Activated CD8-positive, alpha-beta T cell treated with anti-CD3 and anti-CD28 coated beads, Interleukin-2, amount 10 ng/mL, durations not matched to agents 7 days and 5 days (primary cell): ENCODE measurements around the gene CHRNB1. TPM values are rescaled to one million over a fixed set of nuclear protein-coding genes. Genes with fewer than 3 reads are reported as not detected.

Experiments used
- ATAC-seq: fragments of 150-1000 bp; cut with Tn5 transposase; one replicate; pipeline ENCODE4 v1.10.0; 2021; ENCODE audit warnings: moderate library complexity
- CTCF ChIA-PET: fragments of 350-600 bp; sonication (Branson Sonifier 250); formaldehyde crosslinking; loops from one replicate; lab custom pipeline; 2021; ENCODE audit warnings: antibody characterized with exemption; lab: Charles Lee
- POLR2A ChIA-PET: fragments of 350-600 bp; sonication (Branson Sonifier 250); formaldehyde crosslinking; loops from one replicate; lab custom pipeline; 2021; ENCODE audit warnings: antibody characterized with exemption; lab: Charles Lee
- DNase-seq: peaks from one replicate; pipeline ENCODE4 v3.0.0-alpha.2; 2020
- H3K27ac Mint-ChIP-seq: one replicate; pipeline ENCODE4 v1.8.0; 2021; ENCODE audit warnings: mild to moderate bottlenecking, mixed read lengths
- H3K27me3 Mint-ChIP-seq: one replicate; pipeline ENCODE4 v1.8.0; 2021; ENCODE audit warnings: low read depth, mixed read lengths
- H3K36me3 Mint-ChIP-seq: one replicate; pipeline ENCODE4 v1.8.0; 2021; ENCODE audit warnings: low read depth, mixed read lengths
- H3K4me1 Mint-ChIP-seq: one replicate; pipeline ENCODE4 v1.8.0; 2021; ENCODE audit warnings: low read depth, mixed read lengths
- H3K4me3 Mint-ChIP-seq: one replicate; pipeline ENCODE4 v1.8.0; 2021; ENCODE audit warnings: mild to moderate bottlenecking, mixed read lengths
- H3K9me3 Mint-ChIP-seq: one replicate; pipeline ENCODE4 v1.8.0; 2022; ENCODE audit warnings: mixed read lengths; ENCODE audit not compliant: insufficient read depth
- total RNA-seq, 2 experiments: library from RNA; stranded (reverse); gene quantifications; one replicate each; pipeline ENCODE4 v1.2.3, GENCODE V29; 2021

The CHRNB1 gene
- total RNA-seq, 2 experiments from 2014 or later: 14.1 to 15.7 TPM

- Mint-ChIP-seq H3K36me3 (peaks cover 2% of the 10 kb centered on the region), H3K4me1 (peaks cover 17% of the 10 kb centered on the region), H3K4me3 (no peak overlapping the region), H3K27me3 (peaks cover 9% of the 10 kb centered on the region), H3K9me3 (no peaks in the 10 kb centered on the region), H3K27ac (no peak overlapping the region)
- ChIA-PET CTCF (interaction anchor here (0.6 to 2.8 kb wide), 3 partner anchors 29 to 78 kb away, joined by 3 to 14 read pairs (median 5); partner anchors contain the start of genes NEURL4, TMEM102 and TMEM95), POLR2A (interaction anchor here (0.9 kb wide), 1 partner anchor 29 kb away, joined by 4 read pairs; no protein-coding TSS in a partner anchor)
- DNase-seq: no peak
- no peak for ATAC-seq
Measured at GRCh38 chr17:7407082-7407481, 37.8 kb upstream of the CHRNB1 start.

- POLR2A ChIA-PET: interaction anchor here (0.9 kb wide), 1 partner anchor 28 kb away, joined by 4 read pairs; no protein-coding TSS in a partner anchor
- Mint-ChIP-seq H3K4me1 (peaks cover 16% of the 10 kb centered on the region), H3K4me3 (peak within 1 kb of the TSS; percentile 34), H3K27ac (no peak within 1 kb of the TSS), H3K9me3 (no peaks in the 10 kb centered on the region), H3K27me3 (peaks cover 9% of the 10 kb centered on the region), H3K36me3 (peaks cover 2% of the 10 kb centered on the region)
- CTCF ChIA-PET: interaction anchor here (0.6 to 2.8 kb wide), 3 partner anchors 10 to 53 kb away, joined by 3 to 14 read pairs (median 5); partner anchors contain the start of genes TMEM102 and TMEM95
- DNase-seq (no peak), ATAC-seq (no peak)
Measured at GRCh38 chr17:7407485-7408251, 37.2 kb upstream of the CHRNB1 start, which contains the start of gene NLGN2. Gene NLGN2 (plus strand): TSS chr17:7407845. CDS start chr17:7408256, 411 bp downstream.

DNA sequence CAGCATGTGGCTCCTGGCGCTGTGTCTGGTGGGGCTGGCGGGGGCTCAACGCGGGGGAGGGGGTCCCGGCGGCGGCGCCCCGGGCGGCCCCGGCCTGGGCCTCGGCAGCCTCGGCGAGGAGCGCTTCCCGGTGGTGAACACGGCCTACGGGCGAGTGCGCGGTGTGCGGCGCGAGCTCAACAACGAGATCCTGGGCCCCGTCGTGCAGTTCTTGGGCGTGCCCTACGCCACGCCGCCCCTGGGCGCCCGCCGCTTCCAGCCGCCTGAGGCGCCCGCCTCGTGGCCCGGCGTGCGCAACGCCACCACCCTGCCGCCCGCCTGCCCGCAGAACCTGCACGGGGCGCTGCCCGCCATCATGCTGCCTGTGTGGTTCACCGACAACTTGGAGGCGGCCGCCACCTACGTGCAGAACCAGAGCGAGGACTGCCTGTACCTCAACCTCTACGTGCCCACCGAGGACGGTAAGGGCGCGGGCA, 36.6 kb upstream of the CHRNB1 start:
- no peaks in the 10 kb centered on the region for H3K9me3 Mint-ChIP-seq
- ChIA-PET POLR2A (no interaction called here), CTCF (interaction anchor here (0.6 to 2.8 kb wide), 2 partner anchors 11 to 28 kb away, joined by 3 to 14 read pairs; partner anchors contain the start of gene TMEM102)
- H3K4me3 Mint-ChIP-seq: no peak overlapping the region
- H3K27me3 Mint-ChIP-seq: peaks cover 9% of the 10 kb centered on the region
- no peak overlapping the region for H3K27ac Mint-ChIP-seq
- ATAC-seq (no peak), DNase-seq (peak; percentile 43)
- no peaks in the 10 kb centered on the region for H3K36me3 Mint-ChIP-seq
- H3K4me1 Mint-ChIP-seq: peaks cover 10% of the 10 kb centered on the region

GRCh38 chr17:7408863-7409262, 36.0 kb upstream of the CHRNB1 start:
- H3K4me1 Mint-ChIP-seq: peaks cover 10% of the 10 kb centered on the region
- H3K4me3 Mint-ChIP-seq: no peak overlapping the region

DNA sequence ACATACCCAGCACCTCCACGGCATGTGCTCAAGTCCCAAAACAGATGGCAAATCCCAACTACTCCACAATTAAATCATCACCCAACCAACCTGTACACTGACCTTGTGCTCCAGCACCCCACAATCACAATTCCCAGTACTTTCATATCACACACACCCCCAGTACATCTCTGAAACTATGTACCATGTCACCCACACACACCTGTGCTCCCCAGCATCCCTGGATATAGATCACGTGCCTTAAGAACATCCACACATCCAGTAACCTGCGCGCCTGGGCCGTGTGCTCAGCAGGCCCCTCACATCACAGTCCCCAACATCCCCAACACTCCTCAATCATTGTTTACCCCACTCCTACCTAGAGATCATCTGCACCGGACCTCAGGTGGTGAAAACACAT, 35.1 kb upstream of the CHRNB1 start:
- CTCF ChIA-PET: no interaction called here
- ATAC-seq: no peak
- POLR2A ChIA-PET: no interaction called here

More at GRCh38 chr17:7408863-7409262, 36.0 kb upstream of the CHRNB1 start:
- no peak for DNase-seq
- ChIA-PET CTCF (no interaction called here), POLR2A (no interaction called here)
- no peak for ATAC-seq
- Mint-ChIP-seq H3K27ac (peak overlapping the region; percentile 32), H3K9me3 (no peaks in the 10 kb centered on the region), H3K36me3 (no peaks in the 10 kb centered on the region), H3K27me3 (peaks cover 9% of the 10 kb centered on the region)

DNA sequence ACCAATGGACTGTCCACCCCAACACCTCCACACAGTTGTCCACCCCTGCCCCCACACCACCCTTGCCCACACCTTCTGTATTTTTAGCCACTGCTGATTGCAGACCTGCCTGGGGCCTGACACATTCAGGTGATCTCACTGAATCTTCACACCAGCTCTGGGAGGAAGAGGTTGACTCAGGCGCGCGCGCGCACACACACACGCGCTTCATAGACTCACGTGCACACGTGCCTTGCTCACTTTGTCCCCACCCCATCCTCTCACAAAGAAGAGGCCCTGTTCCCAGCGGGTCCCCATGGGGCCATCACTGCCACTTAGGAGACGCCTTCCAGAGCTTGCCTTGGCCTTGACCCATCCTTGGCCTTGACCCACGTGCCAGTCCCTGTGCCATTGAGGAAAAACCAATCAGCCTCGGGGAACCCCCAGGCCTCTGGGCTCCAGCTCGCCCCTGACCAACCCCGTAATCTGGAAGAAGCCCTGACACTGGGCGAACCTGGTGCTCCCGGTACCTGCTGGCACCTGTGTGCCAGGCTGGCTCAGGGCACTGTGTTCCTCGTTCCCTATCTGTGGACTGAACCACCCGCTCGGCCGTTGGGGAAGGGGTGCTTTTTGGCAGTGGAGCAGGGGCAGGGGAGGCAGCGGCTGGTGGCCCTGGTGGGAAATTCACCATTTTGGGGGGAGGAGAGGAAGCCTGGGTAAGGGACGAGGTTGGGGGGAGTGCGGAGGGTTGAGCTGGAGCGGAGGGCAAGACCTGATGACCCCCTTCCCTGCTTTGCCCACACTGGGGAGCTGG, 34.0 kb upstream of the CHRNB1 start:
- Mint-ChIP-seq H3K36me3 (no peaks in the 10 kb centered on the region), H3K27me3 (peaks cover 5% of the 10 kb centered on the region), H3K27ac (no peak overlapping the region), H3K4me1 (peaks cover 6% of the 10 kb centered on the region), H3K4me3 (no peak overlapping the region), H3K9me3 (no peaks in the 10 kb centered on the region)
- DNase-seq: no peak
- POLR2A ChIA-PET: interaction anchor here (0.8 kb wide), 1 partner anchor 25 kb away, joined by 3 read pairs; the partner anchor contains the start of gene TMEM102
- CTCF ChIA-PET: no interaction called here
- no peak for ATAC-seq

More for the DNA sequence above, 35.1 kb upstream of the CHRNB1 start:
- H3K4me1 Mint-ChIP-seq: peaks cover 10% of the 10 kb centered on the region
- DNase-seq: no peak
- no peaks in the 10 kb centered on the region for H3K9me3 Mint-ChIP-seq
- H3K27ac Mint-ChIP-seq: no peak overlapping the region
- no peaks in the 10 kb centered on the region for H3K36me3 Mint-ChIP-seq
- peaks cover 9% of the 10 kb centered on the region for H3K27me3 Mint-ChIP-seq
- no peak overlapping the region for H3K4me3 Mint-ChIP-seq

GRCh38 chr17:7411427-7411750, 33.5 kb upstream of the CHRNB1 start:
- Mint-ChIP-seq H3K27ac (no peak overlapping the region), H3K4me3 (no peak overlapping the region), H3K27me3 (no peaks in the 10 kb centered on the region), H3K4me1 (peaks cover 5% of the 10 kb centered on the region), H3K36me3 (no peaks in the 10 kb centered on the region), H3K9me3 (no peaks in the 10 kb centered on the region)
- ATAC-seq: no peak
- DNase-seq: no peak
- ChIA-PET CTCF (no interaction called here), POLR2A (no interaction called here)

- no peaks in the 10 kb centered on the region for H3K4me1 Mint-ChIP-seq
- no peak overlapping the region for H3K4me3 Mint-ChIP-seq
- no peaks in the 10 kb centered on the region for H3K36me3 Mint-ChIP-seq
- H3K27me3 Mint-ChIP-seq: no peaks in the 10 kb centered on the region
- POLR2A ChIA-PET: interaction anchor here (1.1 kb wide), 1 partner anchor 9 kb away, joined by 3 read pairs; the partner anchor contains the start of gene TMEM256
- H3K9me3 Mint-ChIP-seq: no peaks in the 10 kb centered on the region
- DNase-seq: no peak
- ATAC-seq: no peak
- no peak overlapping the region for H3K27ac Mint-ChIP-seq
- CTCF ChIA-PET: no interaction called here
Measured at GRCh38 chr17:7413346-7413985, 31.4 kb upstream of the CHRNB1 start.

DNA sequence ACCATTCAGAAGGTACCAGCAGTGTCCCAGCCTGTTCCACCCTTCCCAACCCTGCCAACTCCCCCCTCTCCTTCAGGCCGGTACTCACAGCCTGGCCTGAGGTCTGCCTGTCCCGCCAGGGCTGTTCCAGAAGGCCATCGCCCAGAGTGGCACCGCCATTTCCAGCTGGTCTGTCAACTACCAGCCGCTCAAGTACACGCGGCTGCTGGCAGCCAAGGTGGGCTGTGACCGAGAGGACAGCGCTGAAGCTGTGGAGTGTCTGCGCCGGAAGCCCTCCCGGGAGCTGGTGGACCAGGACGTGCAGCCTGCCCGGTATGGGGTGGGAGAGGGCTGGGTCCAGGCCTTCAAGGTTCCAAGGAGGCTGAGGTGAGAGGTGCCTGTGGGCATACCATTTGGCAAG, 30.0 kb upstream of the CHRNB1 start:
- no peak overlapping the region for H3K27ac Mint-ChIP-seq
- no peaks in the 10 kb centered on the region for H3K9me3 Mint-ChIP-seq
- ATAC-seq (no peak), DNase-seq (no peak)
- no peak overlapping the region for H3K4me3 Mint-ChIP-seq
- no peaks in the 10 kb centered on the region for H3K36me3 Mint-ChIP-seq
- CTCF ChIA-PET: no interaction called here
- H3K4me1 Mint-ChIP-seq: no peaks in the 10 kb centered on the region
- POLR2A ChIA-PET: no interaction called here
- H3K27me3 Mint-ChIP-seq: no peaks in the 10 kb centered on the region

DNA sequence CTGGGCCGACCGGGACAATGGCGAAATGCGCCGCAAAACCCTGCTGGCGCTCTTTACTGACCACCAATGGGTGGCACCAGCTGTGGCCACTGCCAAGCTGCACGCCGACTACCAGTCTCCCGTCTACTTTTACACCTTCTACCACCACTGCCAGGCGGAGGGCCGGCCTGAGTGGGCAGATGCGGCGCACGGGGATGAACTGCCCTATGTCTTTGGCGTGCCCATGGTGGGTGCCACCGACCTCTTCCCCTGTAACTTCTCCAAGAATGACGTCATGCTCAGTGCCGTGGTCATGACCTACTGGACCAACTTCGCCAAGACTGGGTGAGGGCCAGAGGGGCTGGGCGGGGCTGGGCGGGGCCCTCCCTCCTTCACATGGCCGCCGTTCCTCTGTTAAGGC, 29.1 kb upstream of the CHRNB1 start:
- H3K27me3 Mint-ChIP-seq: no peaks in the 10 kb centered on the region
- H3K4me1 Mint-ChIP-seq: no peaks in the 10 kb centered on the region
- H3K27ac Mint-ChIP-seq: no peak overlapping the region
- no peak for ATAC-seq
- no peaks in the 10 kb centered on the region for H3K36me3 Mint-ChIP-seq
- ChIA-PET CTCF (no interaction called here), POLR2A (no interaction called here)
- no peak overlapping the region for H3K4me3 Mint-ChIP-seq
- H3K9me3 Mint-ChIP-seq: no peaks in the 10 kb centered on the region
- no peak for DNase-seq

GRCh38 chr17:7416323-7416722, 28.5 kb upstream of the CHRNB1 start:
- no peaks in the 10 kb centered on the region for H3K4me1 Mint-ChIP-seq
- H3K4me3 Mint-ChIP-seq: no peak overlapping the region
- no peak overlapping the region for H3K27ac Mint-ChIP-seq
- DNase-seq (no peak), ATAC-seq (no peak)
- ChIA-PET CTCF (no interaction called here), POLR2A (no interaction called here)
- no peaks in the 10 kb centered on the region for H3K36me3 Mint-ChIP-seq
- no peaks in the 10 kb centered on the region for H3K27me3 Mint-ChIP-seq
- no peaks in the 10 kb centered on the region for H3K9me3 Mint-ChIP-seq
